GM23338 (cell line): ENCODE data around the gene PTPRH. TPM values are rescaled to one million over a fixed set of nuclear protein-coding genes. Genes with fewer than 3 reads are reported as not detected.

Source experiments
- ATAC-seq: fragments of 200-7000 bp; cut with Tn5 transposase; 3 replicates; pipeline ENCODE4 v1.9.1; 2020
- DNase-seq: peaks from one replicate; pipeline ENCODE4 v3.0.0-alpha.2; 2015; ENCODE audit warnings: low spot score
- H2AFZ ChIP-seq: fragments of 200-600 bp; sonication (generic); 2 replicates; pipeline ENCODE4 v1.8.0; 2016; ENCODE audit warnings: antibody characterized with exemption, mild to moderate bottlenecking, moderate library complexity
- H3F3A ChIP-seq: fragments of 200-600 bp; sonication (generic); replicated peaks from 2 replicates; pipeline ENCODE4 v1.8.0; 2017; ENCODE audit warnings: antibody characterized with exemption, mixed run types, low read depth
- H3K27ac ChIP-seq: fragments of 200-600 bp; sonication (generic); 2 replicates; pipeline ENCODE4 v1.6.1; 2016; ENCODE audit warnings: low read depth
- H3K27me3 ChIP-seq: fragments of 200-600 bp; sonication (generic); 2 replicates; pipeline ENCODE4 v1.8.0; 2016; ENCODE audit warnings: mild to moderate bottlenecking, mixed run types, moderate library complexity; ENCODE audit not compliant: insufficient read depth
- H3K36me3 ChIP-seq: fragments of 200-600 bp; sonication (generic); 2 replicates; pipeline ENCODE4 v1.8.0; 2016; ENCODE audit warnings: mild to moderate bottlenecking; ENCODE audit not compliant: insufficient read depth
- H3K4me1 ChIP-seq: fragments of 200-600 bp; sonication (generic); 2 replicates; pipeline ENCODE4 v1.8.0; 2016; ENCODE audit warnings: mild to moderate bottlenecking, moderate library complexity; ENCODE audit not compliant: insufficient read depth
- H3K4me2 ChIP-seq: fragments of 200-600 bp; sonication (generic); 2 replicates; pipeline ENCODE4 v1.7.1; 2017; ENCODE audit warnings: mixed run types
- H3K4me3 ChIP-seq: fragments of 200-600 bp; sonication (generic); 2 replicates; pipeline ENCODE4 v1.6.1; 2016; ENCODE audit warnings: mixed run types
- H3K79me2 ChIP-seq: fragments of 200-600 bp; sonication (generic); replicated peaks from 2 replicates; pipeline ENCODE4 v1.8.0; 2017; ENCODE audit warnings: mild to moderate bottlenecking; ENCODE audit not compliant: insufficient read depth
- H3K9me2 ChIP-seq: fragments of 200-600 bp; sonication (generic); 2 replicates; pipeline ENCODE4 v1.8.0; 2017; ENCODE audit not compliant: insufficient read depth
- H4K20me1 ChIP-seq: fragments of 200-600 bp; sonication (generic); replicated peaks from 2 replicates; pipeline ENCODE4 v1.8.0; 2017; ENCODE audit warnings: mild to moderate bottlenecking; ENCODE audit not compliant: insufficient read depth
- H3K27ac Mint-ChIP-seq: 2 replicates; pipeline ENCODE4 v1.8.0; 2020; ENCODE audit warnings: inconsistent platforms, mild to moderate bottlenecking, moderate library complexity, mixed read lengths
- H3K27me3 Mint-ChIP-seq: 3 replicates; pipeline ENCODE4 v1.8.0; 2022; ENCODE audit warnings: low read depth, mild to moderate bottlenecking, moderate library complexity, mixed read lengths, inconsistent platforms; ENCODE audit not compliant: insufficient read depth, poor library complexity
- H3K36me3 Mint-ChIP-seq: 3 replicates; pipeline ENCODE4 v1.8.0; 2021; ENCODE audit warnings: low read depth, mild to moderate bottlenecking, inconsistent platforms, moderate library complexity, mixed read lengths
- H3K4me1 Mint-ChIP-seq: 3 replicates; pipeline ENCODE4 v1.8.0; 2020; ENCODE audit warnings: mild to moderate bottlenecking, inconsistent platforms, mixed read lengths
- H3K4me3 Mint-ChIP-seq: 3 replicates; pipeline ENCODE4 v1.8.0; 2021; ENCODE audit warnings: moderate library complexity, mild to moderate bottlenecking, inconsistent platforms, mixed read lengths
- H3K9me3 Mint-ChIP-seq: 3 replicates; pipeline ENCODE4 v1.8.0; 2020; ENCODE audit warnings: moderate library complexity, mild to moderate bottlenecking, inconsistent platforms, mixed read lengths
- CREB1 ChIP-seq: fragments of 250-450 bp; sonication (Bioruptor Pico); IDR thresholded peaks from 2 replicates; pipeline ENCODE4 v1.5.0; 2020; ENCODE audit warnings: low read depth, mild to moderate bottlenecking, moderate library complexity
- EZH2 ChIP-seq: fragments of 200-600 bp; sonication (generic); IDR thresholded peaks from one replicate; pipeline ENCODE4 v1.8.0; 2017; ENCODE audit warnings: antibody characterized with exemption, mild to moderate bottlenecking, low read depth; ENCODE audit not compliant: unreplicated experiment
- EZH2phosphoT487 ChIP-seq: fragments of 200-600 bp; sonication (generic); IDR thresholded peaks from one replicate; pipeline ENCODE4 v1.8.1; 2018; ENCODE audit warnings: antibody characterized with exemption; ENCODE audit not compliant: unreplicated experiment
- JUNB ChIP-seq: IDR thresholded peaks from one replicate; pipeline ENCODE4 v1.6.1; 2016; ENCODE audit warnings: antibody characterized with exemption; ENCODE audit not compliant: unreplicated experiment
- NANOG ChIP-seq: IDR thresholded peaks from 2 replicates; pipeline ENCODE4 v1.6.1; 2016; ENCODE audit warnings: antibody characterized with exemption, borderline replicate concordance
- POLR2AphosphoS5 ChIP-seq: IDR thresholded peaks from 2 replicates; pipeline ENCODE4 v1.6.1; 2016; ENCODE audit warnings: antibody characterized with exemption, low read depth
- STAT1 ChIP-seq: IDR thresholded peaks from one replicate; pipeline ENCODE4 v1.6.1; 2016; ENCODE audit warnings: antibody characterized with exemption; ENCODE audit not compliant: unreplicated experiment
- ZNF114 ChIP-seq: fragments of 250-450 bp; sonication (Bioruptor Pico); IDR thresholded peaks from 2 replicates; pipeline ENCODE4 v1.5.0; 2020; ENCODE audit warnings: mild to moderate bottlenecking, moderate library complexity
- ZNF331 ChIP-seq: fragments of 250-450 bp; sonication (Bioruptor Pico); IDR thresholded peaks from 2 replicates; pipeline ENCODE4 v1.5.0; 2020; ENCODE audit warnings: low read depth, mild to moderate bottlenecking, moderate library complexity
- polyA plus RNA-seq: library from polyadenylated mRNA; unstranded; fragments of >200 nt; fragmentation: Nextera tagmentation; extraction: Ambion mirVana; gene quantifications from 2 replicates; pipeline ENCODE4 v1.2.1, GENCODE V29; 2016
- total RNA-seq: library from RNA; depleted of rRNA; stranded (reverse); fragments of >200 nt; shearing (Covaris generic); gene quantifications from 2 replicates; pipeline ENCODE4 v1.2.3, GENCODE V29; 2014
- TF ChIP-seq, protein P1 (sequence below): IDR thresholded peaks from one replicate; pipeline ENCODE4 v1.6.1; 2018; ENCODE audit warnings: antibody characterized with exemption; ENCODE audit not compliant: unreplicated experiment
- TF ChIP-seq, protein P2 (sequence below), 2 experiments: fragments of 200-600 bp in 1 of 2; sonication (generic) in 1 of 2; conservative IDR thresholded peaks; 2 replicates each; pipeline versions ENCODE4 v1.5.1 to v1.6.1; 2016 to 2017; ENCODE audit warnings: antibody characterized with exemption in 2 of 2, low read depth in 2 of 2, mild to moderate bottlenecking in 2 of 2, moderate library complexity in 1 of 2
- TF ChIP-seq, protein P3 (sequence below): IDR thresholded peaks from 2 replicates; pipeline ENCODE4 v1.6.1; 2016; ENCODE audit warnings: antibody characterized with exemption
- TF ChIP-seq, protein P4 (sequence below): fragments of 250-450 bp; sonication (Bioruptor Pico); IDR thresholded peaks from 2 replicates; pipeline ENCODE4 v1.5.0; 2020; ENCODE audit warnings: mild to moderate bottlenecking, moderate library complexity

The PTPRH gene
- total and polyA plus RNA-seq, 2 experiments from 2014 or later, result 0.16 to 2.1 TPM

DNA sequence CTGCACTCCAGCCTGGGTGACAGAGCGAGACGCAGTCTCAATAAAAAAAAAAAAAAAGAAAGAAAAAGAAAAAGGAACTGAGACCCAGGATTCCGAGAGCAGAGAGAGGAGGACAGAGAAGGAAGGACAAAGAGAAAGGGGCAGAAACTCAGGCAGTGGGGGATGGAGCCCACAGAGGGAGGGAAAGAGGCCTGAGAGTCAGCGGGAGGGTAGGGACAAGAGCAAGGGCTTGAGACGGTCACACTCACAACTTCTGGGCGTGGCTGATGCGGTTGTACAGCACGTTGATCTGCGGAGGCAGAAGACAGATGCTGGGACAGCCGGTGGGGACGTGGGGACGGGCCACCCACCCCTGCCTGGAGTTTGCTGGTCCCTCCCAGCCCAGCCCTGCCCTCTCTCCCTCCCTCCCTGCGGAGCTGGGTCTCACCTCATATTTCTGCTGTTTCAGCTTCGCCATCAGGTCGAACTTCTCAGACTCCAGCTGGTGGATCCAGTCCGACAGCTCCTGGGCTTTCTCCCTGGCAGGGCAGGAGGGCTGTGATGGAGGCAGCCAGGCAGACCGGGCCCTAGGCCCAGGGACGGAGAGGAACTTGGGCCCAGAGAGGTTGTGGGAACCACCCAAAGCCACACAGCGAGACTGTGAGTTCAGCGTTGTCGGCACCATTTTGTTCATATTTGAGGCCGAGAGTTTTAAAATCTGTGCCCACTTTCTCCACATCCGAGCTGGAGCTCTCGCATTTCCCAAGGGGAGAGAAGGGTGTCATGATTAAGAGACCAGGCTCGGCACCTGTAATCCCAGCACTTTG is 75.5 kb downstream of the PTPRH start:
- H2AFZ ChIP-seq, result no peak overlapping the region
- no peak overlapping the region for H3K4me3 ChIP-seq
- no peak for DNase-seq

More for the DNA sequence above, 75.5 kb downstream of the PTPRH start:
- H3K4me1 ChIP-seq, result peaks cover 18% of the 10 kb centered on the region; the same call in 1 of the 2 replicates
- no peaks in the 10 kb centered on the region; the same call in 1 of the 2 replicates for H4K20me1 ChIP-seq
- H3K27ac ChIP-seq, result peak overlapping the region; percentile 39; the same call in 1 of the 2 replicates
- H3K36me3 ChIP-seq, result no peaks in the 10 kb centered on the region; the same call in 1 of the 2 replicates
- no peak overlapping the region for H3K4me2 ChIP-seq
- H3K9me2 ChIP-seq, result no peaks in the 10 kb centered on the region
- Mint-ChIP-seq H3K4me1 (peaks cover 28% of the 10 kb centered on the region), H3K9me3 (no peaks in the 10 kb centered on the region), H3K27me3 (peaks cover 12% of the 10 kb centered on the region), H3K36me3 (peaks cover 16% of the 10 kb centered on the region), H3K4me3 (no peak overlapping the region), H3K27ac (no peak overlapping the region)
- H3K79me2 ChIP-seq, result no peaks in the 10 kb centered on the region
- no peak for ATAC-seq
- H3F3A ChIP-seq, result peaks cover 7% of the 10 kb centered on the region; the same call in 1 of the 2 replicates
- H3K27me3 ChIP-seq, result no peaks in the 10 kb centered on the region
- TF ChIP-seq POLR2AphosphoS5 (no peak), NANOG (no peak), CREB1 (CRISPR knock-in tag) (no peak), ZNF331 (CRISPR knock-in tag) (no peak), EZH2phosphoT487 (no peak), STAT1 (no peak), JUNB (no peak), ZNF114 (CRISPR knock-in tag) (no peak), EZH2 (no peak)
- TF ChIP-seq, protein P1, sequence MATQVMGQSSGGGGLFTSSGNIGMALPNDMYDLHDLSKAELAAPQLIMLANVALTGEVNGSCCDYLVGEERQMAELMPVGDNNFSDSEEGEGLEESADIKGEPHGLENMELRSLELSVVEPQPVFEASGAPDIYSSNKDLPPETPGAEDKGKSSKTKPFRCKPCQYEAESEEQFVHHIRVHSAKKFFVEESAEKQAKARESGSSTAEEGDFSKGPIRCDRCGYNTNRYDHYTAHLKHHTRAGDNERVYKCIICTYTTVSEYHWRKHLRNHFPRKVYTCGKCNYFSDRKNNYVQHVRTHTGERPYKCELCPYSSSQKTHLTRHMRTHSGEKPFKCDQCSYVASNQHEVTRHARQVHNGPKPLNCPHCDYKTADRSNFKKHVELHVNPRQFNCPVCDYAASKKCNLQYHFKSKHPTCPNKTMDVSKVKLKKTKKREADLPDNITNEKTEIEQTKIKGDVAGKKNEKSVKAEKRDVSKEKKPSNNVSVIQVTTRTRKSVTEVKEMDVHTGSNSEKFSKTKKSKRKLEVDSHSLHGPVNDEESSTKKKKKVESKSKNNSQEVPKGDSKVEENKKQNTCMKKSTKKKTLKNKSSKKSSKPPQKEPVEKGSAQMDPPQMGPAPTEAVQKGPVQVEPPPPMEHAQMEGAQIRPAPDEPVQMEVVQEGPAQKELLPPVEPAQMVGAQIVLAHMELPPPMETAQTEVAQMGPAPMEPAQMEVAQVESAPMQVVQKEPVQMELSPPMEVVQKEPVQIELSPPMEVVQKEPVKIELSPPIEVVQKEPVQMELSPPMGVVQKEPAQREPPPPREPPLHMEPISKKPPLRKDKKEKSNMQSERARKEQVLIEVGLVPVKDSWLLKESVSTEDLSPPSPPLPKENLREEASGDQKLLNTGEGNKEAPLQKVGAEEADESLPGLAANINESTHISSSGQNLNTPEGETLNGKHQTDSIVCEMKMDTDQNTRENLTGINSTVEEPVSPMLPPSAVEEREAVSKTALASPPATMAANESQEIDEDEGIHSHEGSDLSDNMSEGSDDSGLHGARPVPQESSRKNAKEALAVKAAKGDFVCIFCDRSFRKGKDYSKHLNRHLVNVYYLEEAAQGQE, result no peak
- TF ChIP-seq, protein P2, sequence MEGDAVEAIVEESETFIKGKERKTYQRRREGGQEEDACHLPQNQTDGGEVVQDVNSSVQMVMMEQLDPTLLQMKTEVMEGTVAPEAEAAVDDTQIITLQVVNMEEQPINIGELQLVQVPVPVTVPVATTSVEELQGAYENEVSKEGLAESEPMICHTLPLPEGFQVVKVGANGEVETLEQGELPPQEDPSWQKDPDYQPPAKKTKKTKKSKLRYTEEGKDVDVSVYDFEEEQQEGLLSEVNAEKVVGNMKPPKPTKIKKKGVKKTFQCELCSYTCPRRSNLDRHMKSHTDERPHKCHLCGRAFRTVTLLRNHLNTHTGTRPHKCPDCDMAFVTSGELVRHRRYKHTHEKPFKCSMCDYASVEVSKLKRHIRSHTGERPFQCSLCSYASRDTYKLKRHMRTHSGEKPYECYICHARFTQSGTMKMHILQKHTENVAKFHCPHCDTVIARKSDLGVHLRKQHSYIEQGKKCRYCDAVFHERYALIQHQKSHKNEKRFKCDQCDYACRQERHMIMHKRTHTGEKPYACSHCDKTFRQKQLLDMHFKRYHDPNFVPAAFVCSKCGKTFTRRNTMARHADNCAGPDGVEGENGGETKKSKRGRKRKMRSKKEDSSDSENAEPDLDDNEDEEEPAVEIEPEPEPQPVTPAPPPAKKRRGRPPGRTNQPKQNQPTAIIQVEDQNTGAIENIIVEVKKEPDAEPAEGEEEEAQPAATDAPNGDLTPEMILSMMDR (conservative IDR thresholded peaks at IDR 0.05; ENCODE audit: low read depth in 2 of 2), result no peak
- TF ChIP-seq, protein P3, sequence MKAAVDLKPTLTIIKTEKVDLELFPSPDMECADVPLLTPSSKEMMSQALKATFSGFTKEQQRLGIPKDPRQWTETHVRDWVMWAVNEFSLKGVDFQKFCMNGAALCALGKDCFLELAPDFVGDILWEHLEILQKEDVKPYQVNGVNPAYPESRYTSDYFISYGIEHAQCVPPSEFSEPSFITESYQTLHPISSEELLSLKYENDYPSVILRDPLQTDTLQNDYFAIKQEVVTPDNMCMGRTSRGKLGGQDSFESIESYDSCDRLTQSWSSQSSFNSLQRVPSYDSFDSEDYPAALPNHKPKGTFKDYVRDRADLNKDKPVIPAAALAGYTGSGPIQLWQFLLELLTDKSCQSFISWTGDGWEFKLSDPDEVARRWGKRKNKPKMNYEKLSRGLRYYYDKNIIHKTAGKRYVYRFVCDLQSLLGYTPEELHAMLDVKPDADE, result no peak
- TF ChIP-seq, protein P4, sequence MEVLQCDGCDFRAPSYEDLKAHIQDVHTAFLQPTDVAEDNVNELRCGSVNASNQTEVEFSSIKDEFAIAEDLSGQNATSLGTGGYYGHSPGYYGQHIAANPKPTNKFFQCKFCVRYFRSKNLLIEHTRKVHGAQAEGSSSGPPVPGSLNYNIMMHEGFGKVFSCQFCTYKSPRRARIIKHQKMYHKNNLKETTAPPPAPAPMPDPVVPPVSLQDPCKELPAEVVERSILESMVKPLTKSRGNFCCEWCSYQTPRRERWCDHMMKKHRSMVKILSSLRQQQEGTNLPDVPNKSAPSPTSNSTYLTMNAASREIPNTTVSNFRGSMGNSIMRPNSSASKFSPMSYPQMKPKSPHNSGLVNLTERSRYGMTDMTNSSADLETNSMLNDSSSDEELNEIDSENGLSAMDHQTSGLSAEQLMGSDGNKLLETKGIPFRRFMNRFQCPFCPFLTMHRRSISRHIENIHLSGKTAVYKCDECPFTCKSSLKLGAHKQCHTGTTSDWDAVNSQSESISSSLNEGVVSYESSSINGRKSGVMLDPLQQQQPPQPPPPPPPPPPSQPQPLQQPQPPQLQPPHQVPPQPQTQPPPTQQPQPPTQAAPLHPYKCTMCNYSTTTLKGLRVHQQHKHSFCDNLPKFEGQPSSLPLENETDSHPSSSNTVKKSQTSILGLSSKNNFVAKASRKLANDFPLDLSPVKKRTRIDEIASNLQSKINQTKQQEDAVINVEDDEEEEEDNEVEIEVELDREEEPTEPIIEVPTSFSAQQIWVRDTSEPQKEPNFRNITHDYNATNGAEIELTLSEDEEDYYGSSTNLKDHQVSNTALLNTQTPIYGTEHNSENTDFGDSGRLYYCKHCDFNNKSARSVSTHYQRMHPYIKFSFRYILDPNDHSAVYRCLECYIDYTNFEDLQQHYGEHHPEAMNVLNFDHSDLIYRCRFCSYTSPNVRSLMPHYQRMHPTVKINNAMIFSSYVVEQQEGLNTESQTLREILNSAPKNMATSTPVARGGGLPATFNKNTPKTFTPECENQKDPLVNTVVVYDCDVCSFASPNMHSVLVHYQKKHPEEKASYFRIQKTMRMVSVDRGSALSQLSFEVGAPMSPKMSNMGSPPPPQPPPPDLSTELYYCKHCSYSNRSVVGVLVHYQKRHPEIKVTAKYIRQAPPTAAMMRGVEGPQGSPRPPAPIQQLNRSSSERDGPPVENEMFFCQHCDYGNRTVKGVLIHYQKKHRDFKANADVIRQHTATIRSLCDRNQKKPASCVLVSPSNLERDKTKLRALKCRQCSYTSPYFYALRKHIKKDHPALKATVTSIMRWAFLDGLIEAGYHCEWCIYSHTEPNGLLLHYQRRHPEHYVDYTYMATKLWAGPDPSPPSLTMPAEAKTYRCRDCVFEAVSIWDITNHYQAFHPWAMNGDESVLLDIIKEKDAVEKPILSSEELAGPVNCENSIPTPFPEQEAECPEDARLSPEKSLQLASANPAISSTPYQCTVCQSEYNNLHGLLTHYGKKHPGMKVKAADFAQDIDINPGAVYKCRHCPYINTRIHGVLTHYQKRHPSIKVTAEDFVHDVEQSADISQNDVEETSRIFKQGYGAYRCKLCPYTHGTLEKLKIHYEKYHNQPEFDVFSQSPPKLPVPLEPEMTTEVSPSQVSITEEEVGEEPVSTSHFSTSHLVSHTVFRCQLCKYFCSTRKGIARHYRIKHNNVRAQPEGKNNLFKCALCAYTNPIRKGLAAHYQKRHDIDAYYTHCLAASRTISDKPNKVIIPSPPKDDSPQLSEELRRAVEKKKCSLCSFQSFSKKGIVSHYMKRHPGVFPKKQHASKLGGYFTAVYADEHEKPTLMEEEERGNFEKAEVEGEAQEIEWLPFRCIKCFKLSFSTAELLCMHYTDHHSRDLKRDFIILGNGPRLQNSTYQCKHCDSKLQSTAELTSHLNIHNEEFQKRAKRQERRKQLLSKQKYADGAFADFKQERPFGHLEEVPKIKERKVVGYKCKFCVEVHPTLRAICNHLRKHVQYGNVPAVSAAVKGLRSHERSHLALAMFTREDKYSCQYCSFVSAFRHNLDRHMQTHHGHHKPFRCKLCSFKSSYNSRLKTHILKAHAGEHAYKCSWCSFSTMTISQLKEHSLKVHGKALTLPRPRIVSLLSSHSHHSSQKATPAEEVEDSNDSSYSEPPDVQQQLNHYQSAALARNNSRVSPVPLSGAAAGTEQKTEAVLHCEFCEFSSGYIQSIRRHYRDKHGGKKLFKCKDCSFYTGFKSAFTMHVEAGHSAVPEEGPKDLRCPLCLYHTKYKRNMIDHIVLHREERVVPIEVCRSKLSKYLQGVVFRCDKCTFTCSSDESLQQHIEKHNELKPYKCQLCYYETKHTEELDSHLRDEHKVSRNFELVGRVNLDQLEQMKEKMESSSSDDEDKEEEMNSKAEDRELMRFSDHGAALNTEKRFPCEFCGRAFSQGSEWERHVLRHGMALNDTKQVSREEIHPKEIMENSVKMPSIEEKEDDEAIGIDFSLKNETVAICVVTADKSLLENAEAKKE (CRISPR knock-in tag), result no peak
